IMR-90 (cell line): Measurements from ENCODE around the gene CD8B2. TPM values are rescaled to one million over a fixed set of nuclear protein-coding genes. Genes with fewer than 3 reads are reported as not detected.

ENCODE experiments used
- ATAC-seq: fragments of 200-7000 bp; cut with Tn5 transposase; 2 replicates; pipeline ENCODE4 v1.9.1; 2020; ENCODE audit warnings: low read depth, mild to moderate bottlenecking, moderate library complexity
- BruUV-seq: library from RNA; stranded (reverse); fragments of 400-500 nt; replicated peaks from 2 replicates; lab custom pipeline; 2021; lab: Mats Ljungman, UMichigan
- CTCF ChIA-PET: fragments of 300-600 bp; formaldehyde crosslinking; extraction: SDS; loops from one replicate; lab custom pipeline; 2021; ENCODE audit warnings: antibody characterized with exemption; lab: Yijun Ruan, JAX
- POLR2A ChIA-PET: fragments of 300-600 bp; sonication (Branson Sonifier 250); formaldehyde crosslinking; loops from one replicate; lab custom pipeline; 2022; ENCODE audit warnings: antibody characterized with exemption; ENCODE audit not compliant: unreplicated experiment; lab: Charles Lee
- DNase-seq: peaks from one replicate; pipeline ENCODE4 v3.0.0; 2013
- H2AFZ ChIP-seq: replicated peaks from 2 replicates; pipeline ENCODE3; 2013; ENCODE audit warnings: low read length, mild to moderate bottlenecking; ENCODE audit not compliant: poor library complexity
- H2AK5ac ChIP-seq: 2 replicates; pipeline ENCODE4 v1.6.1; 2013; ENCODE audit warnings: low read depth, low read length, inconsistent platforms
- H2AK9ac ChIP-seq: replicated peaks from 2 replicates; pipeline ENCODE3; 2013; ENCODE audit warnings: mild to moderate bottlenecking, low read depth, low read length, moderate library complexity; ENCODE audit not compliant: poor library complexity
- H2BK120ac ChIP-seq: 2 replicates; pipeline ENCODE4 v1.6.1; 2013; ENCODE audit warnings: low read depth, low read length, inconsistent platforms
- H2BK15ac ChIP-seq: 3 replicates; pipeline ENCODE4 v1.6.1; 2013; ENCODE audit warnings: low read depth, low read length, inconsistent platforms
- H2BK20ac ChIP-seq: 2 replicates; pipeline ENCODE4 v1.6.1; 2013; ENCODE audit warnings: low read depth, mild to moderate bottlenecking, inconsistent platforms, low read length, moderate library complexity
- H2BK5ac ChIP-seq: 2 replicates; pipeline ENCODE4 v1.6.1; 2013; ENCODE audit warnings: mild to moderate bottlenecking, low read depth, low read length, inconsistent platforms; ENCODE audit not compliant: poor library complexity, severe bottlenecking
- H3K14ac ChIP-seq: replicated peaks from 2 replicates; pipeline ENCODE4 v1.6.1; 2013; ENCODE audit warnings: low read depth, low read length, inconsistent platforms
- H3K18ac ChIP-seq: 2 replicates; pipeline ENCODE4 v1.6.1; 2013; ENCODE audit warnings: low read depth, low read length, control low read depth
- H3K23ac ChIP-seq: 2 replicates; pipeline ENCODE4 v1.6.1; 2013; ENCODE audit warnings: low read depth, low read length, inconsistent platforms
- H3K27ac ChIP-seq: 2 replicates; pipeline ENCODE4 v1.5.1; 2013; ENCODE audit warnings: mild to moderate bottlenecking, control low read depth, low read length; ENCODE audit not compliant: insufficient read depth
- H3K27me3 ChIP-seq: 2 replicates; pipeline ENCODE4 v1.6.1; 2013; ENCODE audit warnings: low read length; ENCODE audit not compliant: control insufficient read depth, insufficient read depth
- H3K36me3 ChIP-seq: 2 replicates; pipeline ENCODE4 v1.6.1; 2013; ENCODE audit warnings: low read length, mixed read lengths; ENCODE audit not compliant: control insufficient read depth, insufficient read depth
- H3K4ac ChIP-seq: 2 replicates; pipeline ENCODE4 v1.6.1; 2013; ENCODE audit warnings: low read depth, low read length, inconsistent platforms
- H3K4me1 ChIP-seq: 2 replicates; pipeline ENCODE4 v1.6.1; 2013; ENCODE audit warnings: low read length, mixed read lengths; ENCODE audit not compliant: control insufficient read depth, insufficient read depth
- H3K4me2 ChIP-seq: 2 replicates; pipeline ENCODE4 v1.6.1; 2013; ENCODE audit warnings: low read depth, mild to moderate bottlenecking, control low read depth, low read length, moderate library complexity
- H3K4me3 ChIP-seq: 2 replicates; pipeline ENCODE4 v1.5.1; 2013; ENCODE audit warnings: low read depth, mild to moderate bottlenecking, control low read depth, low read length, moderate library complexity; ENCODE audit not compliant: insufficient read depth
- H3K56ac ChIP-seq: 2 replicates; pipeline ENCODE4 v1.6.1; 2013; ENCODE audit warnings: low read length, inconsistent platforms; ENCODE audit not compliant: insufficient read depth; ENCODE audit errors: extremely low read depth
- H3K79me1 ChIP-seq, 2 experiments: 2 replicates each; pipeline ENCODE4 v1.6.1; 2013; ENCODE audit warnings: low read length in 2 of 2, inconsistent platforms in 1 of 2, low read depth in 1 of 2
- H3K9ac ChIP-seq: 2 replicates; pipeline ENCODE4 v1.6.1; 2013; ENCODE audit warnings: low read depth, low read length, control low read depth
- H3K9me1 ChIP-seq: 2 replicates; pipeline ENCODE4 v1.6.1; 2013; ENCODE audit warnings: low read length, inconsistent platforms; ENCODE audit not compliant: insufficient read depth
- H3K9me3 ChIP-seq: 2 replicates; pipeline ENCODE4 v1.6.1; 2013; ENCODE audit warnings: low read length; ENCODE audit not compliant: control insufficient read depth, insufficient read depth
- H4K20me1 ChIP-seq: 2 replicates; pipeline ENCODE4 v1.6.1; 2013; ENCODE audit warnings: low read length, inconsistent platforms; ENCODE audit not compliant: insufficient read depth
- H4K5ac ChIP-seq: 2 replicates; pipeline ENCODE4 v1.6.1; 2013; ENCODE audit warnings: mild to moderate bottlenecking, low read depth, low read length, control low read depth
- H4K8ac ChIP-seq, 2 experiments: 2 replicates each; pipeline ENCODE4 v1.6.1; 2013; ENCODE audit warnings: low read depth in 2 of 2, low read length in 2 of 2, control low read depth in 1 of 2, inconsistent platforms in 1 of 2
- H4K91ac ChIP-seq: 2 replicates; pipeline ENCODE4 v1.6.1; 2013; ENCODE audit warnings: low read depth, low read length, inconsistent platforms; ENCODE audit not compliant: insufficient read depth
- BHLHE40 ChIP-seq: fragments of 150-350 bp; IDR thresholded peaks from 2 replicates; pipeline ENCODE4 v1.6.1; 2016; ENCODE audit warnings: mild to moderate bottlenecking, low read depth, low read length
- CEBPB ChIP-seq: IDR thresholded peaks from 2 replicates; pipeline ENCODE4 v1.6.1; 2012; ENCODE audit warnings: low read depth, low read length, improper control_type of control experiment
- CHD1 ChIP-seq: IDR thresholded peaks from 2 replicates; pipeline ENCODE4 v1.6.1; 2012; ENCODE audit warnings: low read depth, low read length, improper control_type of control experiment
- CTCF ChIP-seq: conservative IDR thresholded peaks from 2 replicates; pipeline ENCODE4 v1.5.1; 2012; ENCODE audit warnings: mild to moderate bottlenecking, low read depth, low read length, improper control_type of control experiment
- FOS ChIP-seq: fragments of 150-350 bp; IDR thresholded peaks from 2 replicates; pipeline ENCODE4 v1.6.1; 2016; ENCODE audit warnings: low read depth, low read length
- MAFK ChIP-seq: IDR thresholded peaks from 2 replicates; pipeline ENCODE4 v1.6.1; 2012; ENCODE audit warnings: low read depth, low read length, improper control_type of control experiment
- MAZ ChIP-seq: IDR thresholded peaks from 2 replicates; pipeline ENCODE4 v1.6.1; 2012; ENCODE audit warnings: low read depth, mild to moderate bottlenecking, low read length, improper control_type of control experiment, moderate library complexity, borderline replicate concordance
- MXI1 ChIP-seq: IDR thresholded peaks from 2 replicates; pipeline ENCODE4 v1.6.1; 2012; ENCODE audit warnings: low read depth, mild to moderate bottlenecking, low read length, moderate library complexity, borderline replicate concordance
- NFE2L2 ChIP-seq: fragments of 150-350 bp; IDR thresholded peaks from 2 replicates; pipeline ENCODE4 v1.6.1; 2016; ENCODE audit warnings: low read depth, mild to moderate bottlenecking, low read length
- POLR2A ChIP-seq: IDR thresholded peaks from 2 replicates; pipeline ENCODE4 v1.6.1; 2012; ENCODE audit warnings: mild to moderate bottlenecking, low read depth, low read length
- RAD21 ChIP-seq: IDR thresholded peaks from 2 replicates; pipeline ENCODE4 v1.6.1; 2012; ENCODE audit warnings: low read length, improper control_type of control experiment
- RCOR1 ChIP-seq: IDR thresholded peaks from 2 replicates; pipeline ENCODE4 v1.6.1; 2012; ENCODE audit warnings: mild to moderate bottlenecking, low read length, improper control_type of control experiment; ENCODE audit not compliant: insufficient replicate concordance
- RFX5 ChIP-seq: IDR thresholded peaks from 2 replicates; pipeline ENCODE4 v1.8.0; 2012; ENCODE audit warnings: low read depth, mild to moderate bottlenecking, low read length, moderate library complexity
- SMC3 ChIP-seq: fragments of 150-350 bp; IDR thresholded peaks from 2 replicates; pipeline ENCODE4 v1.6.1; 2016; ENCODE audit warnings: low read depth, mild to moderate bottlenecking, antibody characterized with exemption, low read length, moderate library complexity
- WGBS, 2 experiments: methylation state at CpG; one replicate each; pipeline versions ENCODE4 v1.1.5 to v1.1.7; 2013; ENCODE audit warnings: missing lambda C conversion rate in 2 of 2; ENCODE audit not compliant: insufficient read length in 1 of 2; ENCODE audit errors: extremely low coverage in 2 of 2; 5-methylcytosine and 5-hydroxymethylcytosine counted together
- dilution Hi-C: fragments of 300-500 bp; cut with HindIII; formaldehyde crosslinking; loops from one replicate; pipeline ENCODE4 v1.14.3; 2018; ENCODE audit warnings: low sequenced_read_pairs; ENCODE audit not compliant: unreplicated experiment
- in situ Hi-C: fragments of 300-500 bp; cut with MboI; formaldehyde crosslinking; loops from 3 replicates; pipeline ENCODE4 v1.14.3; 2019; ENCODE audit warnings: low sequenced_read_pairs, inconsistent platforms, mixed read lengths
- intact Hi-C: fragments of 100-400 bp; cut with micrococcal nuclease; formaldehyde crosslinking; loops from 2 replicates; pipeline ENCODE4 v1.10.0; 2022
- polyA plus RNA-seq, 3 experiments: library from polyadenylated mRNA; depleted of rRNA; stranded (reverse); fragments of >200 nt; gene quantifications; 2 replicates each; pipeline ENCODE4 v1.2.3, GENCODE V29; 2012; ENCODE audit warnings: low replicate concordance in 1 of 3
- total RNA-seq: library from RNA; depleted of rRNA; stranded (reverse); fragments of >200 nt; gene quantifications from 2 replicates; pipeline ENCODE4 v1.2.3, GENCODE V29; 2012
- TF ChIP-seq, protein P1 (sequence below): fragments of 150-350 bp; IDR thresholded peaks from 2 replicates; pipeline ENCODE4 v1.6.1; 2016; ENCODE audit warnings: low read depth, mild to moderate bottlenecking, low read length, moderate library complexity, borderline replicate concordance
- TF ChIP-seq, protein P2 (sequence below): fragments of 150-350 bp; IDR thresholded peaks from 2 replicates; pipeline ENCODE4 v1.6.1; 2017; ENCODE audit warnings: mild to moderate bottlenecking, antibody characterized with exemption, low read length, low read depth

Gene CD8B2
- total and polyA plus RNA-seq, 2 of the 4 experiments (the other 2 are of a cell fraction) = not detected

DNA sequence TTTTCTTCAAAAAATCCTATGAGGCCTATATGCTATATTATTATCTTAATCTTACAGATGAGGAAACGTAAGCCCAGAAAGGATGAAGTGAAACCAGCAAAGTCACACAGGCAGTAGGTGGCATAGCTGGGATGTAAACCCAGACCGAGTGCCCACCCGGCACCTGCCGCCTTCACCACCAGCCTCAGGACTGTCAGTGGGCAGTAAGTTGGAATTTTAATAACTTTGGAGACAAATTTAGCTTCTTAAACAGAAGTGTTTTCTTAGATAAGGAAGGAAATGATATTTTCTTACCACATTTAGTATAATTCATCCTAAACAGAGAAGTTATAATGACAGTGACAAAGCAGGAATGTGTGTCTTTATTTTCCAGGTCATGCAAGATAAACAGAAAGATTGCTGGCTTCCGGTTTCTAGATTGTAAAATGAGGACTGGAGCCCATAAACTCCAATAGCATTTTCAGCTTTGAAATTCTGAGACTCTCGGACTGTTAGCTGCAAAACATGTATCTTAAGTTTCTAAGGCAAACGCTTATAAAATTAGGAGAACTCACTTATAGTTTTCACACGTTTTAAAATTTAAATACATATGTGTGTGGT lies 59.3 kb downstream of the CD8B2 start:
- no CpG with 5 or more reads among the region's 8 CpGs for whole genome bisulfite sequencing, 2 experiments
- H3K27me3 ChIP-seq = peaks cover 6% of the 10 kb centered on the region
- no peak overlapping the region for H2BK20ac ChIP-seq
- H3K79me1 ChIP-seq = no peaks in the 10 kb centered on the region
- no peak overlapping the region for H3K56ac ChIP-seq
- TF ChIP-seq CTCF (no peak), POLR2A (no peak), MAZ (no peak), SMC3 (no peak), FOS (no peak), RAD21 (no peak), CEBPB (no peak), NFE2L2 (no peak), RFX5 (no peak), RCOR1 (no peak), MAFK (no peak), CHD1 (no peak), MXI1 (no peak), BHLHE40 (no peak)
- TF ChIP-seq, protein P1, sequence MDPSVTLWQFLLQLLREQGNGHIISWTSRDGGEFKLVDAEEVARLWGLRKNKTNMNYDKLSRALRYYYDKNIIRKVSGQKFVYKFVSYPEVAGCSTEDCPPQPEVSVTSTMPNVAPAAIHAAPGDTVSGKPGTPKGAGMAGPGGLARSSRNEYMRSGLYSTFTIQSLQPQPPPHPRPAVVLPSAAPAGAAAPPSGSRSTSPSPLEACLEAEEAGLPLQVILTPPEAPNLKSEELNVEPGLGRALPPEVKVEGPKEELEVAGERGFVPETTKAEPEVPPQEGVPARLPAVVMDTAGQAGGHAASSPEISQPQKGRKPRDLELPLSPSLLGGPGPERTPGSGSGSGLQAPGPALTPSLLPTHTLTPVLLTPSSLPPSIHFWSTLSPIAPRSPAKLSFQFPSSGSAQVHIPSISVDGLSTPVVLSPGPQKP = no peak
- TF ChIP-seq, protein P2, sequence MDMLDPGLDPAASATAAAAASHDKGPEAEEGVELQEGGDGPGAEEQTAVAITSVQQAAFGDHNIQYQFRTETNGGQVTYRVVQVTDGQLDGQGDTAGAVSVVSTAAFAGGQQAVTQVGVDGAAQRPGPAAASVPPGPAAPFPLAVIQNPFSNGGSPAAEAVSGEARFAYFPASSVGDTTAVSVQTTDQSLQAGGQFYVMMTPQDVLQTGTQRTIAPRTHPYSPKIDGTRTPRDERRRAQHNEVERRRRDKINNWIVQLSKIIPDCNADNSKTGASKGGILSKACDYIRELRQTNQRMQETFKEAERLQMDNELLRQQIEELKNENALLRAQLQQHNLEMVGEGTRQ = no peak
- intact Hi-C loops (no loop called here), dilution Hi-C loops (no loop called here), in situ Hi-C loops (loop anchor here (10.0 kb wide), 1 partner anchor 442 kb away; no protein-coding TSS in a partner anchor)
- H2BK5ac ChIP-seq = no peak overlapping the region
- no peaks in the 10 kb centered on the region for H3K9me3 ChIP-seq
- H3K27ac ChIP-seq = no peak overlapping the region
- no peak overlapping the region for H3K14ac ChIP-seq
- H4K20me1 ChIP-seq = no peaks in the 10 kb centered on the region
- no peak overlapping the region for H3K18ac ChIP-seq
- CTCF ChIA-PET = interaction anchor here (0.7 kb wide), 1 partner anchor 36 kb away, joined by 4 read pairs; no protein-coding TSS in a partner anchor
- H2AFZ ChIP-seq = no peak overlapping the region
- no peaks in the 10 kb centered on the region for H3K9me1 ChIP-seq
- no TSS peak for BruUV-seq
- H4K8ac ChIP-seq = no peak overlapping the region
- H2BK120ac ChIP-seq = no peak overlapping the region
- H4K91ac ChIP-seq = no peak overlapping the region
- H3K4me1 ChIP-seq = no peaks in the 10 kb centered on the region
- H3K4me2 ChIP-seq = no peak overlapping the region
- no peak overlapping the region for H2BK15ac ChIP-seq
- no peak overlapping the region for H3K4ac ChIP-seq
- ATAC-seq (no peak), DNase-seq (no peak)
- H3K9ac ChIP-seq = no peak overlapping the region
- H3K4me3 ChIP-seq = no peak overlapping the region
- no peak overlapping the region for H2AK5ac ChIP-seq
- H2AK9ac ChIP-seq = no peak overlapping the region
- POLR2A ChIA-PET = no interaction called here
- H4K5ac ChIP-seq = no peak overlapping the region
- H3K23ac ChIP-seq = no peak overlapping the region
- no peaks in the 10 kb centered on the region for H3K36me3 ChIP-seq
